Left lung (tissue), 10 donors: ENCODE data around the gene RMND1. TPM values are rescaled to one million over a fixed set of nuclear protein-coding genes. Genes with fewer than 3 reads are reported as not detected.

Source experiments
- ATAC-seq: fragments of 200-7000 bp; cut with Tn5 transposase; one replicate; pipeline ENCODE4 v1.9.1; 2020; ENCODE audit warnings: moderate library complexity
- DNase-seq, 4 donors: peaks; one replicate each; pipeline ENCODE4 v3.0.0-alpha.2; 2013 to 2020
- H3K27ac ChIP-seq, 2 donors: fragments of 200-600 bp; sonication (generic) in 1 of 2; one replicate each; pipeline versions ENCODE4 v1.5.0 to v1.8.0; 2020 to 2021
- H3K27me3 ChIP-seq, 2 donors: fragments of 200-600 bp; sonication (generic) in 1 of 2; one replicate each; pipeline versions ENCODE4 v1.5.0 to v1.8.0; 2020 to 2021
- H3K36me3 ChIP-seq, 2 donors: fragments of 200-600 bp; sonication (generic) in 1 of 2; one replicate each; pipeline versions ENCODE4 v1.5.0 to v1.8.0; 2020 to 2021
- H3K4me1 ChIP-seq, 2 donors: fragments of 200-600 bp; one replicate each; pipeline ENCODE4 v1.8.0; 2021
- H3K4me3 ChIP-seq, 2 donors: fragments of 200-600 bp; sonication (generic) in 1 of 2; one replicate each; pipeline versions ENCODE4 v1.5.0 to v1.8.0; 2020 to 2021; ENCODE audit warnings: mild to moderate bottlenecking in 1 of 2
- H3K9me3 ChIP-seq, 2 donors: fragments of 200-600 bp; sonication (generic) in 1 of 2; one replicate each; pipeline versions ENCODE4 v1.5.0 to v1.8.0; 2020 to 2021
- CTCF ChIP-seq, 2 donors: fragments of 200-600 bp; sonication (generic) in 1 of 2; IDR thresholded peaks; one replicate each; pipeline versions ENCODE4 v1.5.0 to v1.8.0; 2021; ENCODE audit warnings: antibody characterized with exemption in 2 of 2
- intact Hi-C, 2 donors: fragments of 100-400 bp; cut with DNase I; formaldehyde crosslinking; loops; one replicate each; pipeline versions ENCODE4 v1.11.2 to v1.14.2; 2022
- polyA plus RNA-seq, 6 donors: library from polyadenylated mRNA; unstranded; fragments of 120-200 nt; gene quantifications; one replicate each; pipeline ENCODE4 v1.2.1, GENCODE V29; 2013; ENCODE audit not compliant: insufficient read length in 6 of 6
- total RNA-seq, 2 donors: library from RNA; stranded (reverse); fragmentation: NEBNext Ultra II Directional; extraction: Animal tissue kit (Norgen Biotek cat#: 25700); gene quantifications; one replicate each; pipeline ENCODE4 v1.2.1, GENCODE V29; 2021
- donor health status: DM: no; HTN: yes; CAD: no.
- donor health status: DM: no; HTN: no; CAD: no.

Gene RMND1
- total and polyA plus RNA-seq, 8 donors = 16.0 to 32.4 (median 26.9) TPM

DNA sequence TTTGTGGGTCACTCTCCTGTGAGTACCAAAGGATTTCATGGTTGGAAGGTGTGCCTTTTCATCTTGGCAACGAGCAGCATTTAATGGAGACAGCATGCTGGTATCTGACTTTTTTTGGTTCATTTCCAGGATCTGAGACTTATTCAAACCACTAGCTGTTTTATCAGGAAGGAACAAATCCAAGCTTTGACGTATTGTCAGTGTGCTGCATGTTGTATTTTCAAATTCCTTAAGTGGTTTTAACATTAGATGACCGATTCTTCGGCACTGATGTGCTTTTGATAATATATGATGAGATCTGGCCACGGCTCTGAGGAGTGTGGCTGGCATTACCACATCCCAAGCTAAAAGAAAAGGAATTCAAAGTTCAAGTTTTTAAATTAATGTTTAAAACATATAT is 6.4 kb downstream of the RMND1 start:
- ATAC-seq (peak; percentile 14), DNase-seq (no peak)
- no peaks in the 10 kb centered on the region for H3K9me3 ChIP-seq
- no peaks in the 10 kb centered on the region for H3K36me3 ChIP-seq
- H3K27ac ChIP-seq = peak overlapping the region in 1 of 2 donors; percentile 63
- H3K27me3 ChIP-seq = no peaks in the 10 kb centered on the region
- no peak overlapping the region for H3K4me3 ChIP-seq
- H3K4me1 ChIP-seq = peaks cover 15 to 29% of the 10 kb centered on the region in 2 donors
- TF ChIP-seq CTCF (IDR thresholded peaks at IDR 0.05) = no peak
- intact Hi-C loops = no loop called here

- no peak for ATAC-seq
- Histone ChIP-seq H3K4me1 (peaks cover 15 to 29% of the 10 kb centered on the region in 2 donors), H3K9me3 (no peaks in the 10 kb centered on the region), H3K36me3 (no peaks in the 10 kb centered on the region), H3K4me3 (no peak overlapping the region), H3K27me3 (no peaks in the 10 kb centered on the region), H3K27ac (no peak overlapping the region)
- no peak for TF ChIP-seq CTCF (IDR thresholded peaks at IDR 0.05)
- no peak for DNase-seq
- intact Hi-C loops = no loop called here
These were observed 7.9 kb downstream of the RMND1 start for GRCh38 chr6:151443911-151444621.

- Histone ChIP-seq H3K36me3 (no peaks in the 10 kb centered on the region), H3K27ac (no peak overlapping the region), H3K27me3 (no peaks in the 10 kb centered on the region), H3K9me3 (no peaks in the 10 kb centered on the region), H3K4me3 (no peak overlapping the region), H3K4me1 (peaks cover 15 to 29% of the 10 kb centered on the region in 2 donors)
- DNase-seq = no peak
- TF ChIP-seq CTCF (IDR thresholded peaks at IDR 0.05) = no peak
- intact Hi-C loops = no loop called here
- ATAC-seq = no peak
These were observed 8.5 kb downstream of the RMND1 start for GRCh38 chr6:151443454-151443853.

- no peaks in the 10 kb centered on the region for H3K27me3 ChIP-seq
- ATAC-seq (no peak), DNase-seq (no peak)
- H3K27ac ChIP-seq = no peak overlapping the region
- intact Hi-C loops = no loop called here
- no peaks in the 10 kb centered on the region for H3K36me3 ChIP-seq
- H3K9me3 ChIP-seq = no peaks in the 10 kb centered on the region
- H3K4me1 ChIP-seq = peaks cover 15 to 29% of the 10 kb centered on the region in 2 donors
- TF ChIP-seq CTCF (IDR thresholded peaks at IDR 0.05) = no peak
- H3K4me3 ChIP-seq = no peak overlapping the region
These were observed 9.6 kb downstream of the RMND1 start for GRCh38 chr6:151442371-151442770.

- no peak overlapping the region for H3K4me3 ChIP-seq
- TF ChIP-seq CTCF (IDR thresholded peaks at IDR 0.05) = no peak
- H3K27ac ChIP-seq = no peak overlapping the region
- ATAC-seq (no peak), DNase-seq (no peak)
- H3K9me3 ChIP-seq = no peaks in the 10 kb centered on the region
- intact Hi-C loops = no loop called here
- peaks cover 14 to 29% of the 10 kb centered on the region in 2 donors for H3K4me1 ChIP-seq
- no peaks in the 10 kb centered on the region for H3K36me3 ChIP-seq
- no peaks in the 10 kb centered on the region for H3K27me3 ChIP-seq
These were observed 10.3 kb downstream of the RMND1 start for GRCh38 chr6:151441390-151442166.
